Stimulated activated CD8-positive, alpha-beta memory T cell treated with anti-CD3 and anti-CD28 coated beads, Interleukin-2, amount 100 ng/mL, for 48 hours (primary cell): ENCODE results near the gene C14orf132.

Experiments
- DNase-seq, 2 donors: peaks; one replicate each; pipeline ENCODE4 v3.0.0-alpha.2; 2020; ENCODE audit warnings: low read depth in 2 of 2

C14orf132 gene

DNA sequence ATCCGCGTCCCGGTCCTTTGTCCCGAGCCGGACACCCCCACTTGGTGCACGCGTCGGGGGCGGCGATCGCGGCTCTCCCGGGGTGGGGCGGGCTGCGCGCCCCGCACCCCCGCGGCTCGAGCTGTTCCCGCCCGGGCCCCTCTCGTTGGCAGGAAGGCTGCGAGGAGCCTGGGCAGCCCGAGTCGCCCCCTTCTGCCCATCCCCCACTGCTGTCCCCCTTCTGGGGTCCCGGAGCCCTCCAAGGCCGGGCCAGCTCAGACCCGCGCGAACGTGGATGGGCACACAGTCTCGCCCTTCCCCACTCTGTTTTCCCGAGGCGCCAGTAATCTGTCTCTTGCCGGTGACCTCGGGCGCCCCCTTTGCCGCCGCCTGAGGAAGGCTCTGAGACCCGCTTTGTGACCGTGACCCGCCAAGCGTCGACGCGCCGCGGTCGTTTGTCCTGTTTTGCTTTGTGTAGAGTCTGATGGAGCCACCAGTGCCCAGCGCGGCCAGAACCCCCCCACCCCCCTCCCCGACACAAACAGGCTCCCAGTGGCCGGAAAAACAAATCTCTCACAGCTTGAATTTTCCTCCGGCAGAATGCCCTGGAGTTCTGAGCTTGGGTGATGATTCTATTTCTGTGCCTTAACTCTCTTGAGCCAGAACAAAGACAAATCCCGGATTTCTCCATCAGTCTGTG, 610 bp downstream of the C14orf132 start:
- peak in 1 of 2 donors; percentile 18 for DNase-seq

DNA sequence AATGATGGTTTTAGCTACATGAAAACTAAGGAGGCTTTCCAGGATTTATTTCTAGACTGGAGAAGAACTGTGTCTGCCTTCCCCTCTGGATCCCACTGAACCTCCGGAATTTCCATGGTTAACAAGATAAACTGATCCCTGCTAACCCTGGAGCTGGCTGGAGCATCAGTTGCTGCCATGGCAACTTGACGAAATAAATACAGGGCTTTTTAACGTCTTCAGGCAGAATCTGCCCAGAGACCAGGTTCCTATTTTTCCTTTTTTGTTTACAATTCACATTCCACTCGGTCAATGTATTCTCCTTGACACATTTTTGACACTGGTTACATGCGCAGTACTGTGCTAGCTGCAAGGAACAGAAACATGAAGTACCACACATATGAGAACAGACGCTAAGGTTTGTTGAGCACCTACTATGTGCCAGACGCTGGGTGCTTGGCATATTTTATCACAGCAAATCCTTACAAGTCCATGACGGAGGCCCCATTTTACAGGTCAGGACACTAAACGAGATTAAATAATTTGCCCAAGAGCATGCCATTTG, 1.7 kb downstream of the C14orf132 start:
- no peak for DNase-seq

DNA sequence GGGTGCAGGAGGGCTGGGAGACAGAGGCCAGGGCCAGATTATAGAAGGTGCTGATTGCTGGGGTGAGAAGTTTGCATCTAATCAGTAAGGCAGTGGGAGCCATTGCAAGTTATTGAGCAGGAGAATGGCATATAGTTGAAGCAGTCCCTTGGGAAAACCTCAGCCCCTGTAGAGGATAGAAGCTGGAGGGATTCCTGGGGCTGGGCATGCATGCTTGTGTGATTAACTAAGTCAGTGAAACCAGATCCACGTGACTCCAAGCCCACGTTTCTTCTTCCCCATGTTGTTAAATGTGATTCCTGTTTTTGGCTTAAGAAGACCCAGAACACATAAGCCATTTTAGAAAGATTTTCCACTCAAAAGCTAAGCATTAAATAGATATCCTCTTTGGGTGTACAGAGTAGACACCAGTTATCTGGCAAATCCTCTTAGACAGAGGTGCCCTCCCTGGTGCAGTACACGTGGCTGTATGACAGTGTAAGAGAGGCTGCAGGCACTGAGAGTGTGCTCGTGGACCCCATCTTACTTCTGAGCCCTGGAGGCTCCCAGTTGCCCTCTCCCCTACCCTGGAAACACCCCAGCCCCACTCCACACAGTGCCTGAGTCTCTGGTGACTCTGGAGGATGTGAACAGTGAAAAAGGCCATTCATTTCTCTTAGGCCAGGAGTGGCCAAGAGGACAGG, 3.2 kb downstream of the C14orf132 start:
- no peak for DNase-seq

DNA sequence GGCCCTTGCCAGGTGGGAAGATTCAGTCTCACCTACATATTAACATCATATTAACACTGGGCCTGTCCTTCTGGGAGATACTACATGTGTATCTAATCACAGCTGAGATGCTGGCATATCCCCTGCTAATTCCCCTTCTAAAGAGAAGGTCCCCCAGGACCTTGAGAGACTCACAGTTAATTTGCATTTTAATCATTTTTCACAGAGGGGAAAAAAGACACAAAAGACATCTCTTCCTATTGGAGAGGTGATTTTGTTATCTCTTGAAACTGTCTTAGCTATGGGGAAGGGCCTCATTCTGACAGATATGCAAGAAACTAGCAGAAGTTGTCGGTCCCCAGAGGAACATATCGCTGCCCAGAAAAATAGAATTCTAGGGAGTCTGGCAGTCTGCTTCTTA, 7.5 kb downstream of the C14orf132 start:
- no peak for DNase-seq

DNA sequence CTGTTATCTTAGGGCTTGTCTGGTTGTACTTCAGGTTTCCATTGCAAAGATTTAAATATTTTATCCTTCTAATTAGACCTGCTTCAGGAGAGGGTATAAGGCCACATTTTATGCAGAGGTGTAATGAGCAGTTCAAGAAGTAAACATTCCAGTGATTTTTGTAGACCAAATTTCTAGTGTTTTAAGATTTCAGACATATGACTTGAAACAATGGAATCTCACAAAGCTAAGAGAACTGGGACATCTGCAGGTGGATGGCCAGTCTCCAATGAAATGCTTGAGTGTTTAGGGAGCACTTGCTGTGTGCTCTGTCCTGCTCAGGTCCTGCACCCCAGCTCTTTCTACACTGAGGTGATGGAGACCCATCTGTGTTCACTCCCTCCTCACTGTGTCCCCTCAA, 7.9 kb downstream of the C14orf132 start:
- DNase-seq, result no peak

DNA sequence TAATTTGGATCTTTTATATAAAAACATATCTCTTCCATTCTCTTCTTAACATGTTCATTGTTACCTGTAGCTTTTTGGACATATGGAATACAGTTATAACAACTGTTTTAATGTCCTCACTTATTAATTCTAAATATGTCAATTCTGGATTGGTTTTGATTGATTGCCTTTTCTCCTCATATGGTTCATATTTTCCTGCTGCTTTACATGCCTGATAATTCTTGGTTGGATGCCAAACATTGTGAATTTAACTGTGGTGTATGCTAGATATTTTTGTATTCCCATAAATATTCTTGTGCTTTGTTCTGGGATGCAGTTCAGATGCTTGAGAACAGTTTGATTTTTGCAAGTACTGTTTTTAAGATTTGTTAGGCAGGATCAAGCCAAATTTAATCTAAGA, 10.8 kb downstream of the C14orf132 start:
- no peak for DNase-seq

DNA sequence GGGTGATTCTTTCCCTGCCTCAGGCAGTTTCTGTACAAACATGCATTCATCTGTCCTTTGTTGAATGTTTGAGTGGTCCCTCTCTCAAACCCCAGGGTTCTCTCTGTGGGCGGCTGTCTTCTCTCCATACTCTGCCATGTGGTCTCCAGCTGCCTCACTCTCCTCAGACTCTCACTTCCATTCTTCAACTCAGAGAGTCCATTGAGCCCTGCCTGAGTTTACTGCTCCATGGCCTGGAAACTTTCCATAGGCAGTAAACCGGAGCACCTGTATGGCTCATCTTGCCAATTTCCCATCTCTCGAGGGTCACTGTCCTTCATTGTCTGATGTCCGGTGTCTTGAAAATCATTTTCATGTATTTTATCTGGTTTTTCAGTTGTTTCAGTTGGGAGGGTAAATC, 11.3 kb downstream of the C14orf132 start:
- no peak for DNase-seq

DNA sequence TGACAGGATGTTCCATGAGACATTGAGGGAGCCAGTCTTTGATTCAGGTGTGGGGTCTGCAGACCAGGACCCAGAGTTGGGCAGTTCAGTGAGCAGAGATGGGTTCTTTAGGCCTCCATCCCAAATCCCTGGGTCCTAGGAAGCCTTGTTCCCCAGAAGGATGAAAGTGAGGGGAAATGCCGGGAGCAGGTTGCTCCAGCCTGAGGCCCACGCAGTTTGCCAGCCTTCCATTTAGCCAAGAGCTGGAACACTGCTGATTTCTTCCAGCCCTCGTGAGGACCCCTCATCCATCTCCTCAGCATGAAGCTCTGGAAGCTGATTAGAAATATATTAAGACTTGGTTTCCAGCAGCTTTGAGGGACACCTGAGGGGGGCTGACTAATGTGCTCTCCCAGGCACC, 12.1 kb downstream of the C14orf132 start:
- no peak for DNase-seq

DNA sequence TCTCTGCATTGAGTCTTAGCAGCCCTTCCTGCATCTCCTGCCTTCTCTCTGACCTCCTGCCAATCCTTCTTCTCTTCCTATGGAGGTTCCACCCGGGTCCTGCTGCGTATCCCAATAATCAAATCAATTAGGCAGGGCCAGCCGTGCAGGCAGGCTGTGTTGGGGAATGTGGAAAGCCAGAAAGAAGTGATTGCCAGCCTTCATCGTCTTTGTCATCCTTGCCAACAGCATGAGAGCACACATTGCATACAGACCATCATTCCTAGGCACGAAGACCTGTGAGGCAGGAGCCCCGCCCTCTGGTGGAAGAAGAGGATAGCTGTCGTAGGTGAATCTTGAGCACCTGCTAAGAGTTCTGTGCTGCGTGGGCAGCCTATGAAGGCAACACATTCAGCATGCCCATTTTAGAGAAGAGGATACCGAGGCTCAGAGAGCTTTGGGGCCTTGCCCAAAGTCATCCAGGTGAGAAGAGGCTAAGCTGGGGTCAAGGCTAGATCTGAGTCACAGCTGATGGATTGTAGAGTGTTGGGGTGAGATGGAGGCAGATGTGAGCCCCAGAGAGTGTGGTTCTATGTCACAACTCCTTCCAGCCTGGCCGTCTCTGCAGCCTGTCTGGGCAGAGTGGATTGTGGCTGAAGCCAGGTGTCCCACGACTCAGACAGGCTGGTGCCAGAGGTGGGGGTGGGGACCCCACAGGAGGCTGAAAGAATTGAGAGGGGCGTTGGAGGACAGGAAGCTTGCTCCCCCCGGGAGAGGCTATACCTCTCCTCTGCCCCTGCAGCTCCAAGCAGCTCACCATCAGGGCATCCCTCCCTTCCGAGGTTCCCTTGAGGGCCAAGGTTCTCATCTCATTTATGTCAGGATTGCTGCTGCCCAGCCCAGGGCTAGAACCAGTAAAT, 12.7 kb downstream of the C14orf132 start:
- DNase-seq, result no peak

DNA sequence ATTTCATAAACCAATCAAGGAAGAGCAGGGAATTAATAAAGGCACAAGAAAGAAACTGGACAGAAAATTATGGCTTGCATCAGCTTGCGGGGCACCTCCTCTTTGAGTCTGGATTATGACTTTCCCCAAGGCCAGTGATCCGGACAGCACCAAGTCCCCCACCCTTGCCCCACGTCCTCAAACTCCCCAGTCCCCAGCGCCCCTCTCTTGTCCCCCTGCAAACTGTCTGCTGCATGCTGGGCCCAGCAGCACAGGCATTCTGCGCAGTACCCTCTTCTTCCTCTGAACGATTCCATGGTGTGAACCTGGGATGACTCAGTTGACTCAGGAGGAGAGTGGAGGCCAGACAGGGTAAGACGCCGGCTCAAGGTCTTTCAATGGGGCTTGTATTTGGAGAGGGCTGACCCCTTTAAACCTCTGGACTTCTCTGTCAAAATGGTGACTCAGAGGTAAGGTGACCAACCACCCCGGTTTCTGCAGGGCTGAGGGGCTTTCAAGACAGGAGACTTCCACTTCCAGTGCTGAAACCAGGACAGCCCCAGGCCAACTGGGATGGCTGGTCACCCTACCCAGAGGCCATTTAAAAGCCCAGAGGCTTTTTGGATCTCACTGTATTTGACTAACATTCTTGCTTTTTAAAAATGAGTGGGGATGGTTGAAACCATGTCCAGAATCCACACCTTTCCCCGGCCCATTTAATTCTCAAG, 13.5 kb downstream of the C14orf132 start:
- DNase-seq, result no peak

DNA sequence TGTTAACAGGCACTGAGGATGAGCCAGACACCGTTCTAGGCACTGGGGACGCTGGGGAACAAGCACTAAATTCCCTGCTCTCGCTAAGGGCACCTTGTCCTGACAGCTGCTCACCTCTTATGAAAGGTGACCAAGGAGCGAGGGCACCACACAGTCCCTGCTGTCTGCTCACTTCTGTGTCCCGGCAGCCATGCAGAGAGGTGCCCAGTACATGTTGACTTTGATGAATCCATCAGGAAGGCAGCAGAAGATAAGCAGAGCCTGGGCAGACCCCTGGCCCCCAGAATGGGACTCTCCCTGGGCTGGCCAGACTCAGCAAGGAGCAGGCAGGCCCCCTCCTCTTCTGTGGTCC, 14.1 kb downstream of the C14orf132 start:
- no peak for DNase-seq

DNA sequence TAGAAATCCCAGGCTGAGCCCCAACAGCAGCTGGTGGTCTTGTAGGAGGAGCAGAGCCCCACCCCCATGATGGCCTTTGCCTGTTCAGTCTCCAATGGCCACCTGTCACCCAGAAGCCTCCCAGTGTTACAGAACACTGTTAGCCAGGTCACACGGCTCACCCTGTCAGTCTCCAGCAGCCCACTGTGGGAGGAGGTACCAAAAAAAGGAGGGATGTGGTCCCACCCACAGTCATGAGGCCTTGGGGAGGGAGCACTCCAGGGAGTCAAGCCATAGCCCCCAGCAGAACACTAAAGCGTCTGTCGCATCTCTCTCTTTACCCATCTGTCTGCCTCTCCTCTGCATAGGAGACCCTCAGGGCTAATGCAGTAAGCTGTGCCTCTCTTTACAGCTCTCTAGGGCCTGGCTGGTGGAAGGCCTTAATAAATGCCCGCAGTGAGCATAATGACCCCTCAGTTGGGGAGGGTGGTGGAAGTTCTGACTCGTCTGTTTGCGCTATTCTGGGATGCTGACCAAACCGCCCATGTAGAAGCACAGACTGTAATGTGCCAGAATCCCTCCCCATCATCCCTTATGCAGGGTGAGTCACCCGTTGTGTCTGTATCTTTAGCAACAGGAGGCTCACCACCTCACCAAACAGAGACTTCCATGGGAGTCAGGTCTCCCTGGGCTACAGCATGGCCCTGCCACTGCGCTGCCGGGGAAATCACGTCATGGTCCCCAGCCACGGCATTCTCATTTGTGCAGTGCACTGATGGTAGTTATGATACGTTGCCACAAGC, 14.6 kb downstream of the C14orf132 start:
- no peak for DNase-seq

DNA sequence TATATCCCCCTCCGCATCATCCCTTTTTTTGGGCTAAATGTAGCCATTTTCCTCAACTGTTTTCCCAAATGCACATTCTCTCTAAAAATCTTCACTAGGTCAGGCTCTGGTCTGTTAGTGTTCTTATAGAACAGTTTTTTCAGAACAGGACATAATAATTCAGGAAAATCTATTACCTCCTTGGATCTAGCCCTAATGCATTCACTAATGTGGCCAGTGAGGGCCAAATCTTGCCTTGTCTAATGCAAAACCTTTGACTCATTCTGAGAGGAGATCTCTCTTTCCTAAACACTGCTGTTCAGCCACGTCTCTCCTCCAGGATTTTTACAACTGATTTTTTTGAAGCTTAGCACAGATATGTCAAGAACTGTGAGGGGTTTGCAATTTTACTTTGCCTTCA, 15.5 kb downstream of the C14orf132 start:
- DNase-seq, result no peak

DNA sequence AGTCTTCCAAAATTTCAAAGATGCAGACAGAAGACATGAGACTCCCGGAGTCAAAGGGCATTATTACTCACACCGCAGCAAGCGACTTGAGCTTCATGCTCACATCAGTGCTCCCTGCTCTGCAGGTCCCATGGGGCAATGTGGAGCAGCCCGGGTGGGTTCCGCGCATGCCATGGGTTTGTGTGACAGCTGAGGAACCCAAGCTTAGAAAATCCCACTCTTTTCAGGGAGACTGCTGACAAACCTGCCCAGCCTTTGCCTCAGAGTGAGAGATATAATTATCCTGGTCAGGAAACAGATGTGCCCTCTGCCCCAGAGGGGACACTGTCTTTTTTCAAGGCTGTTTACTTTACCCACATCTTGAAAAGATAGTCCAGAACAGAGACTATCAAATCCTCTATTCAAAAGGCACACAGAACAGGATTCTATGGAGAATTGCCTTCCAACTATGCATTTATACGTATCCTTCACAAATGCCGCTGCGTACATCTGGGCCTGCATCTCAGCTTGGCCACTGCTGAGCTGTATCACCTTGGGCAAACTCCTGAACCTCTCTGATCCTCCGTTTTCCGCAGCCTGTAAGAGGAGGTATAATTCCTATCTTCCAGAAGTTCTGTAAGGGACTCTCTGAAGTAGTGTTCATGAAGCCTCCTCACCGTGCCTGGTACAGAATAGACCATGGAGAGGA, 16.0 kb downstream of the C14orf132 start:
- DNase-seq, result no peak

DNA sequence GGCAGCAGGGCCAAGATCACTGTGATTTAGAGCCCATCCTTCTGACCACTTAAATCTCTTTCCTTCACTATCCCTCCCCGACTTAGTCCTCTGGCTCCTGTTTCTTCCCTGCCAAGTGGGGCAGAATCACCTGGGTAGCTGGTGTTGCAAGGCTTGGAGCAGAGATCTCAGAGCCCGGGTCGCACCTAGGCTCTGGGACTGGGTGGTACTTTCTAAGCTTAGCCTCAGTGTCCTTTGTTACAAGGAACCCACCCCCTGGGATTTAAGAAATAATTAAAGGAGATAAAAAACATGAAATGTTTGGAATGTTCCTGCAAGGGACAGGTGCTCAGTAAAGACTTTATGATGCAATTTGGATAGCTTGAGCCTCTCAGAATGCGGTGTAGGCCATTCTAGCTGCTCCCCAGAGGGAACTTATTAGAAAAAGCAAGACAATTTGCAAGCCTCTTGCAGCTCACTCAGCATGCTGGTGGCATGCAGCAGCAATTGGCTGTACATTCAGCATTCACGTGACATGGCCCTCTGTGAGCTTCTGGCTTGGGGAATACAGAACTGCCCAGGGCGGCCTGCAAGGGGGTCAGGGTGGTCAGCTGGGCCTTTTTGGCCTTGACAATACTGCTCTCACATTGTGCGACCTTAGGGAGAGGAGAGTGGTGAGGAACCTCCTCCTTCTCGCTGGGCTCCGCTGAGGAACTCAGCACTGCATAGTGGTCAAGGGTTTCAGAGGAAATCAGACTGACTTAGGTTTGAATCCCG, 16.8 kb downstream of the C14orf132 start:
- DNase-seq, result no peak

DNA sequence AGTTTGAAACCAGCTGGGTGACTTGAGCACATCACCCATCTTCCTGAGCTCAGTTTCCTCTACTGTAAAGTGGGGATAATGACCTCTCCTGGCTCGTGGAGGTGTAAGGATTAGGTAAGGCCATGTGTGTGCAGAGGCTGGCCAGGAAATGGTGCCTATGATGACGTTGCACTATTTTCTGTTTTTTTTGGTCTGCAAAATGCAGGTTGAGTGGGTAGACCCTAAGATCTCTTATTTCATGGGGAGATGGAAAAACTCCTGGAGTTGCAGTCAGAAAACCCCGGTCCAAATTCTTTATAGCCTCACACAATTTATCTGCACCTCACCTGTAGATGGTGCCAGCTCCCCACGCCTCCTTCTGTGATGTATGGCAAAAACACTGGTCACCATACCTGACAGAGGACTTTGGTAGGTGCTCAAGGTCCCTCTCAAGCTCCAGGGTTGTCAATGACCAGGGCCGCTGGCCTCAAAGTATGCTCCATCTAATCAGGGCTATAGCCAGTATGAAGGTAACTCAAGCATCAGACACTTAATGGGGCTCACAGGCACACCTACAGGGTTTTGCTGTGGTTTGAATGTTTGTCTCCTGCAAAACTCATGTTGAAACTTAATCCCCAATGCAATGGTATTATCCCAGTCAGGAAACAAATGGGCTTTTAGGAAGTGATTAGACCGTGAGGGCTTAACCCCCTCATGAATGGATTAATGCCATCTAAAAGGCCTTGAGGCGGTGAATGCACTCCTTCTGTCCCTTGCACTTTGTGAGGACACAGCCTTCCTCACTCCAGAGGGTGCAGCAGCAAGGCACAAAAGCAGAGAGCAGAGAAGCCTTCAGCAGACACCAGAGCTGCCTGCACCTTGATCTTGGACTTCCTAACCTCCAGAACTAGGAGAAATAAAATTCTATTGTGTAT, 17.6 kb downstream of the C14orf132 start:
- DNase-seq, result no peak

DNA sequence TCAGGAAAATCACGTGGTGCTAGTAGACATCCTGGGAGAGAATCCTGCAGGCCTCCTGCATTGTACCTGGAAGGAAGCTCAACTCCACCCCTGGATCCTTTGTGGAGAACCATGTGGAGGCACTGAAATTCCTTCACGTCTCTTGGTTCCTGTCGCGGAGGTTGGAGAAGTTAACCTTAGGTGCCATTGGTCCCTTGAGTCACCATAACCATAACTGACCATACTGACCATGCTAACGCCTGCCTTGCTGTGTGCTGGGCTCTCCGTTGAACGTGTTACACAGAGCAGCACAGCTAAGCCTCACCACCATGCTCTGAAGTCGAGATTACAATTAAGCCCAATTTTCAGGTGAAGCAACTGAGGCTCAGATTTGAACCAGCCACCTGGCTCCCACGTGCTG, 18.6 kb downstream of the C14orf132 start:
- no peak for DNase-seq

DNA sequence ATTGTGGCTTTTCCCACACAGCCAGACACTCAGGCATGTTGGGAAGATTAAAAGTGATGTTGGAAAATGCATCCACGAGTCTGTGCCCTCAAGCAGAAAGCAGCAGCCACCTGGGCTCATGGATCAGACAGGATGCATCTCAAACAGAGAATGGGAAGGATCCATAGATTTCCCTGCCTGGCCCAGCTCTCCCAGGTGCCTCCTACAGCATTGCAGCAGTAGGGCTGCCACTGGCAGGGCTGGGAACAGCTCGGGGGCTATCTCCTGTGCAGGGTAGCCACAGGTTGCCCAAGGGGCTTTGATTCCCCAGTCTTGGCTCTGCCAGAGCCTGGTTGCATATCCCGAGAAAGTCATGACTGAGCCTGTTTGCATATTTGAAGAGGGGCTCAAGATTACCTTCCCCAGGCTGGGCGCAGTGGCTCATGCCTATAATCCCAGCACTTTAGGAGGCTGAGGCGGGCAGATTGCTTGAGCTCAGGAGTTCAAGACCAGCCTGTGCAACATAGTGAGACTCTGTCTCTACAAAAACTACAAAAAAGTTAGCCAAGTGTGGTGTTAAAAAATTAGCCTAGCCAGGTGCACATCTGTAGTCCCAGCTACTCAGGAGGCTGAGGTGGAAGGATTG, 19.5 kb downstream of the C14orf132 start:
- DNase-seq, result no peak
